Parathyroid adenoma (tissue), 2 donors: ENCODE measurements around the gene OR13C5.
"Not testable (repeated sequence)": the region's sequence is repeated elsewhere in the genome, so short reads cannot be mapped to it uniquely, and the experiment has no call there.

Source experiments
- H2AFZ ChIP-seq: fragments of 300-600 bp; sonication (generic); one replicate; pipeline ENCODE4 v1.7.0; 2017; ENCODE audit warnings: antibody characterized with exemption, mild to moderate bottlenecking
- H3K27ac ChIP-seq: fragments of 300-600 bp; sonication (generic); one replicate; pipeline ENCODE4 v1.7.0; 2017
- H3K27me3 ChIP-seq: fragments of 300-600 bp; sonication (generic); one replicate; pipeline ENCODE4 v1.7.0; 2017; ENCODE audit warnings: low read length; ENCODE audit not compliant: control insufficient read depth, insufficient read depth
- H3K36me3 ChIP-seq: fragments of 300-600 bp; sonication (generic); one replicate; pipeline ENCODE4 v1.7.0; 2017; ENCODE audit warnings: low read length; ENCODE audit not compliant: control insufficient read depth, insufficient read depth
- H3K4me1 ChIP-seq: fragments of 300-600 bp; sonication (generic); one replicate; pipeline ENCODE4 v1.7.0; 2017; ENCODE audit warnings: control low read depth
- H3K4me2 ChIP-seq: fragments of 300-600 bp; sonication (generic); one replicate; pipeline ENCODE4 v1.7.0; 2017; ENCODE audit warnings: low read length
- H3K4me3 ChIP-seq: fragments of 300-600 bp; sonication (generic); one replicate; pipeline ENCODE4 v1.7.0; 2017; ENCODE audit warnings: low read depth, low read length
- H3K79me2 ChIP-seq: fragments of 300-600 bp; sonication (generic); one replicate; pipeline ENCODE4 v1.7.0; 2017; ENCODE audit warnings: control low read depth
- H3K9ac ChIP-seq: fragments of 300-600 bp; sonication (generic); one replicate; pipeline ENCODE4 v1.7.0; 2017; ENCODE audit warnings: mild to moderate bottlenecking
- H3K9me3 ChIP-seq: fragments of 300-600 bp; sonication (generic); one replicate; pipeline ENCODE4 v1.7.0; 2017; ENCODE audit warnings: low read length; ENCODE audit not compliant: control insufficient read depth
- CTCF ChIP-seq: fragments of 300-600 bp; sonication (generic); IDR thresholded peaks from one replicate; pipeline ENCODE4 v1.7.0; 2017; ENCODE audit warnings: antibody characterized with exemption, mild to moderate bottlenecking
- donor health status: primary hyperparathyroidism.

Gene OR13C5

GRCh38 chr9:104599313-104599712 is at the start of gene OR13C5:
Gene OR13C5 (minus strand): TSS chr9:104599413. CDS start chr9:104599413, 0 bp downstream.
- not testable (repeated sequence) for H2AFZ ChIP-seq, H3K79me2 ChIP-seq, H3K4me2 ChIP-seq, H3K27me3 ChIP-seq, H3K9me3 ChIP-seq, H3K4me1 ChIP-seq, H3K27ac ChIP-seq, H3K9ac ChIP-seq, H3K36me3 ChIP-seq, H3K4me3 ChIP-seq

DNA sequence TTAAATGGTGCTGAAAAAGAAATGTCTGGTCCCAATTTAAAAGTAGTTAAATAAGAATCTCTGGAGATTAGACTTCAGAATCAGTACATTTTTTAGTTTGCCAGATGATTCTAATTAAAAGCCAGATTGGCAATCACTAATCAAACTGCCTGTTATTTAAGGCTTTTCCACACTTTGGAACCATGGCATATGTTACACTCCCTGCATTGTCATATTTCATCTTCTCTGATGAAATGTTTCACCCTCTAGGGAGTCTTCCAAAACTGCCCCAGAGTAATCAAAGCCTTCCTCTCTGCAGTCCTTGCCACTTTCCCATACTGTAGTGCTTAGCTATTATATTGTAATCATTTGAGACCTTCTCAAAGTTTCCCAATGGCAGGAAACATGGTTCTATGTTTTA is 36.2 kb upstream of the OR13C5 start:
- Histone ChIP-seq H3K79me2 (no peaks in the 10 kb centered on the region), H3K9ac (no peak overlapping the region), H2AFZ (no peak overlapping the region), H3K4me1 (no peaks in the 10 kb centered on the region), H3K27ac (no peak overlapping the region), H3K4me2 (no peak overlapping the region), H3K4me3 (no peak overlapping the region), H3K9me3 (no peaks in the 10 kb centered on the region), H3K27me3 (no peaks in the 10 kb centered on the region), H3K36me3 (no peaks in the 10 kb centered on the region)
- no peak for TF ChIP-seq CTCF

DNA sequence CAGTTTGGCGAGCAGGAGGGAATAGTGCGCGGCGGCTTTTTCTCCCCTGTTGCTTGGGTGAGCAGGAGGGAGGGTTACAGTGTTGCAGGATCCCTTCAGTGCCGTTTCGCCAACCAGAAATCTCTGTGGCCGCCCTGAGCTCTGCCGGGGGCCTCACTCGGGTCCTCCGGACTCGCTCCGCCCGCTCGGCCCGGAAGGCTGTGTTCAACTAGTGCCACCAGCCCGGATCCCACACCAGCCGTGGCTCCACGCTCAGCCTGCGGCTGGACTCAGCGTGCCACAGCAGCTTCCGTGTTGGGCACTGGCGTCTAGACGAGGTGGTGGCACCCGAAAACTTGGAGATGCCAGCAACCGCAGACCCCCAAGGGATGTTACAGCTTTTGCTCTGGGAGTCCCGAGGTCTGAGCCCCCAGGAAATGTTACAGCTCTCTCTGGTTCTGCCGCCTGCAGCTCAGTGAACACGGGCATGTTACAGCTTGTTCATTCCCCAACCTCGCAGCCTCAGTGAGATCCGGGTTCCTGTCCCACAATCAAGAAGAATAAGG is 34.8 kb upstream of the OR13C5 start:
- Histone ChIP-seq H3K27ac (no peak overlapping the region), H3K9me3 (no peaks in the 10 kb centered on the region), H2AFZ (no peak overlapping the region), H3K4me1 (no peaks in the 10 kb centered on the region), H3K4me2 (no peak overlapping the region), H3K36me3 (no peaks in the 10 kb centered on the region), H3K79me2 (no peaks in the 10 kb centered on the region), H3K9ac (no peak overlapping the region), H3K27me3 (no peaks in the 10 kb centered on the region), H3K4me3 (no peak overlapping the region)
- no peak for TF ChIP-seq CTCF

GRCh38 chr9:104625964-104626363 is 26.8 kb upstream of the OR13C5 start:
- not testable (repeated sequence) for H2AFZ ChIP-seq, H3K36me3 ChIP-seq, H3K79me2 ChIP-seq, H3K4me3 ChIP-seq, H3K27ac ChIP-seq, H3K4me1 ChIP-seq, H3K27me3 ChIP-seq, H3K4me2 ChIP-seq, H3K9ac ChIP-seq, H3K9me3 ChIP-seq

DNA sequence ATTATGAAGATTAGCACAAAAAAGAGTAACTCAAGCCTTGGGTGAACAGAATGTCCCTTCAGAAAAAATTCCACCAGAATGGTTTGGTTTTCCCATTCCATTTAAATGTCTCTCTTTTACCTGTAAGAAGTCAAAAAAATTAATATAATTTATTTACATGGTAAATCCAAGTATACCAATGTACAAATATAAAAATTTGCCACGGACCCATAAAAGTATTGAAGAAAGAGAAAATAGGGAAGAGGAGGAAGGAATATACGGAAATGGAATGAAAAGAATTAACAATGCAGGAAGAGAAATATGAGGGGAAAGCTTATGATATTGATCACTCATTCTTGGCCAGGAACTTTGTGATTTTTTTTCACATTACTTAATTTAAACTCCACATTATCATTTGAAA is 18.9 kb upstream of the OR13C5 start, which contains the start of gene OR13C9:
OR13C9 (minus strand) TSS at position 101 of the 400 bp plus-strand sequence; CDS start at position 101, 0 bp downstream.
- H3K9me3 ChIP-seq: no peaks in the 10 kb centered on the region
- H3K4me3 ChIP-seq: no peak within 1 kb of the TSS
- H3K79me2 ChIP-seq: no peaks in the 10 kb centered on the region
- no peaks in the 10 kb centered on the region for H3K36me3 ChIP-seq
- H3K27me3 ChIP-seq: no peaks in the 10 kb centered on the region
- TF ChIP-seq CTCF: no peak
- no peak within 1 kb of the TSS for H3K4me2 ChIP-seq
- no peaks in the 10 kb centered on the region for H3K4me1 ChIP-seq
- H3K9ac ChIP-seq: no peak within 1 kb of the TSS
- H3K27ac ChIP-seq: no peak within 1 kb of the TSS
- no peak within 1 kb of the TSS for H2AFZ ChIP-seq

GRCh38 chr9:104617418-104617817 is 18.2 kb upstream of the OR13C5 start:
- no peak overlapping the region for H3K4me2 ChIP-seq
- H3K79me2 ChIP-seq: no peaks in the 10 kb centered on the region
- no peak overlapping the region for H3K27ac ChIP-seq
- no peak overlapping the region for H3K9ac ChIP-seq
- no peak overlapping the region for H2AFZ ChIP-seq
- TF ChIP-seq CTCF: no peak
- no peak overlapping the region for H3K4me3 ChIP-seq
- no peaks in the 10 kb centered on the region for H3K4me1 ChIP-seq
- H3K27me3 ChIP-seq: no peaks in the 10 kb centered on the region
- no peaks in the 10 kb centered on the region for H3K9me3 ChIP-seq
- no peaks in the 10 kb centered on the region for H3K36me3 ChIP-seq
